HG03565 (cell line): Measurements from ENCODE around the gene FERD3L.

Source experiments
- ATAC-seq: cut with Tn5 transposase; IDR thresholded peaks from one replicate; pipeline ENCODE4 v1.9.1; 2021; ENCODE audit warnings: mild to moderate bottlenecking, moderate library complexity; ENCODE audit not compliant: unreplicated experiment

FERD3L gene

DNA sequence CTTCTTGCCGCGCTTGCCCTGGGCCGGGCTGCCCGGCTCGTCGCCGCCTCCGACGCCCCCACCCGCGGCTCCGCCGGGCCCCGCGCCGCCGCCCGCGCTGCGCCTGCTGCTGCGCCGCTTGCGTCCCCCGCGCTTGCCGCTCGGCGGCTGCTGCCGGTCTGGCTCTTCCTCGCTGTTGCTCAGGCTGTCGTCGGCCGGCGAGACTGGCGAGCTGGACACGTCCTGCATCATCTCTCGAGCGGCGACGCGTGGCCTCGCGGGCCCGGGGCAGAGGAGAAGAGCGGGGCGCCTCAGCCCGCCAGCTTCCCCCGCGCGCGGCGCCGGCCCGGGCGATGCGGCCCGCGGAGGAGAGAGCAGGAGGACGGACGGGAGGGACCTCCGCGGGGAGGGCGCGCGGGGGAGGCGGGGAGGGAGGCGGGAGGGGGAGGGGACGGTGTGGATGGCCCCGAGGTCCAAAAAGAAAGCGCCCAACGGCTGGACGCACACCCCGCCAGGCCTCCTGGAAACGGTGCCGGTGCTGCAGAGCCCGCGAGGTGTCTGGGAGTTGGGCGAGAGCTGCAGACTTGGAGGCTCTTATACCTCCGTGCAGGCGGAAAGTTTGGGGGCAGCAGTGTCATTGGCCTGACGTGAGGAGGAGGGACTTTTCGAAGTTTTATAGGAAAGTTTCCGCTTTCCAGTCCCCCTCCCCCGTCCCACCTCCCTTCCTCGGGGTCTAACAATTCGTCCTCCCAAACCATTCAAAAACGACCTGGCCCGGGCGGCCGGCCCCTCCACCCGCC, 27.9 kb downstream of the FERD3L start, which contains the start of gene TWIST1:
TWIST1 (minus strand) TSS at position 546 of the 779 bp plus-strand sequence; CDS start at position 231, 315 bp downstream.
- no peak for ATAC-seq

DNA sequence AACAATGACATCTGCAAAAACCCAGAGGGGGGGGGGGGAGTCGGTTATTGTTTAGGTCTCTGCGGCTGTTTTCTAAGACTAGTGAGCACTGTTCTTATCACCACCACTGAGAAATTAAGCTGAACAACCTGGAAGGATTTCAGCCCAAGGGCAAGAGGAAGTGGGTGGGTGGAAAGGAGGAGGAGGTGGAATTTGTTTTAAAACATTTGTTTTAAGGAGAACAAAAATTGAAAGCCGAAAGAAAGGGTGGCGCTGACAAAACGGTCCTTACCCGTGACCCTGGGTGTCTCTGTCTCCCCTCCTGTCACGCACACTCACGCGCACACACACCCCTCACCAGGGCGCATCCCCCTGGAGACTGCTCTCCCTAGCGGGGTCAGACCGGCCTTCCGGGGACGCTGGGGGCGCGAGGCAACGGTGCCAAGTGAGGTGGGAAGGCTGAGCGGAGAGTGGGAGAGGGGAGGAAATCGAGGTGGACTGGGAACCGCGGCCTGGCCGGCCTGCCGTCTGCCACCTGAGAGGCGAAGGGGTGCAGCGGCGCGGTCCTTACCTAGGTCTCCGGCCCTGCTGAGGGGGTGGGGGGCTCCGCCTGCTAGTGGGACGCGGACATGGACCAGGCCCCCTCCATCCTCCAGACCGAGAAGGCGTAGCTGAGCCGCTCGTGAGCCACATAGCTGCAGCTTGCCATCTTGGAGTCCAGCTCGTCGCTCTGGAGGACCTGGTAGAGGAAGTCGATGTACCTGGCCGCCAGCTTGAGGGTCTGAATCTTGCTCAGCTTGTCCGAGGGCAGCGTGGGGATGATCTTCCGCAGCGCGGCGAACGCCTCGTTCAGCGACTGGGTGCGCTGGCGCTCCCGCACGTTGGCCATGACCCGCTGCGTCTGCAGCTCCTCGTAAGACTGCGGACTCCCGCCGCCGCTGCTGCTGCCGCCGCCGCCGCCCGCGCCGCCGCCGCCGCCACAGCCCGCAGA, 28.8 kb downstream of the FERD3L start:
- no peak for ATAC-seq

DNA sequence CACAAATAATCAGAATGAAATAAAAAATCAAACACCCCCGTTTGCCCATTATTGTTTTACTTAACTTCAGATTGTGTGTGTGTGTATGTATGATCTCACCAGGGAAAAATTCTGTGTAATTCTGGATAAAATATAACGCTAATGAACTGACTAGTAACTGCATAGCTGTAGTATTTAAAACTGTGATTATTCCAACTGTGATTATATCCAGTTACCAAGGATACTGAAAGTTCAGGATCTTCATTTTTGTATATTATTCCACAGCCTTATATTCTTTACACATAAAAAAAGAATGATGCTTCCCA, 30.7 kb downstream of the FERD3L start:
- no peak for ATAC-seq

DNA sequence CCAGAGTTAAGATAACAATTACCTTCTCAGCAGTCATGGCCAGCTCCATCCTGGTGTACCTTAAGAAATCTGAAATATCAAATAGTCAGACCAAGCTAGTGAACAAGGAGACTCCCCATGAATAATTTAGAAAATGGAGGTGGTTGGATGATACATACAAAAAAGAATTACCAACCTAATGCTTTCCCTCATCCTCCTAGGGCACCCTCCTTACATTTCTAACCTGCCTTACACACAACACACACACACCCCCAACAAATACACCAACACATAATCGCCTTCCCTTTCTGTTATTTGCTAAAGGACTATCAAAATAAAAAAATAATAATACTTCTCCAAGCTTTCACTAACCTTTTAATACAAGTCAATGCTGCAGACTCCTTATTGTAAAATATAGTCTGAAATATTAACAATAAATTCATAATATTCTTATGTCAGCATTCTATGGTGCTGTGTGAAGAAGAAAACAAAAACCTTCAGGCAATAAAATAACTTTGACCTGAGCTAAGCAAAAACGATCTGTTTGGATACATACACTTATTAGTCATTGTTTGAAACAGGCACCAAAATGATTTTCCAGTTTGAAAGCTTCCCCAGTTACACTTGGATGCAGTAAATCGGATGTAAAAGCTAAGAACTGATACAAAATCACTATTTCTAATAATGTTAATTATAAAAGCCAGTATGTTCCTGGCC, 31.2 kb downstream of the FERD3L start:
- ATAC-seq: no peak

DNA sequence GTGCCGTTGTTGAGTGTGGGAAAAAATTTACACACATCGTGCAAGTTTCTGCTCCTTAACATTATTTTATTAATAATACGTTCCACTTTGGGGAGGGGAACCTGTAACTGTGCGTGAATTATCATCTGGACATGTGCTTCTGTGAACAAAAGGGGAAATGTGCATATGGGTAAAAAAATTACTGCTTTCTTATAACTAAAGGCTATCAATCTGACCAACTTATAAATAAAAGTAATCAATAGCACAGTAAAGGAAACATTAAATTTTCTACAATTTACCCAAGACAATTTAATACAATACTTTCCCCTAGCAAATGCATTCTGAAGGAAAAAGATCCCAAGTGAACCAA, 32.2 kb downstream of the FERD3L start:
- ATAC-seq: no peak

DNA sequence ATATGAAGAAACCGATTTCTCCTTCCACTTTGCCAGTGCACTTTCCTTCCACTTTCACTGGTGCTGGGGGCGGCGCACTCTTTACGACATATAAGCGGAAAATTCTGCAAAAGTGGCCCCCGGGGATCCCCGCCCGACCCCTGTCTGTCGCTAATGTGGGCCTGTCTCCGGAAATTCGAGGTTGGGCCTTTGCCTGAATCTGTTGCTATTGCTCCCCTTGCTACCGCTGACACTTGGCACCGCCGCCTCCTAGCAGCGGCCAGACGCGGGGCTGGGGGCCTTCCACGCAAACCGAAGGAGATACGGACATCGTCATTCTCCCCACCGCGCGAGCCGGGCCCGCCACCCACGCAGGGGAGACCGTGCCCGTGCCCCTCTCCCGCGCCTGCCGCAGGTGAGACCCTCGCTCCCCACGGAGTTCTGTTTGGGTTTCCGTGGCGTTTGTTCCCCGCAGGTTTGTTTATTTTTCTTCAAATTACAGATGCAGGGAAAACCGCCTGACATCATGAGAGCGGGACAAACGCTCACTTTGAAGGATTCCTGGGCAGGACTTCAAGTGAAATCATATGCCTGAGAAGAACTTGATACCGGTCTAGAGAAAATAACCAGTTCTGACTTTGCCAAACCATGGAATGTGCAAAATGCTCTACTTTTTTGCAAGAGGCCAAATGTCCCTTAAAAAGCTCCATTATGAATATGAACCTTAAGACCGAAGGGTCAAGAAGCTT, 32.8 kb downstream of the FERD3L start:
- ATAC-seq: no peak

DNA sequence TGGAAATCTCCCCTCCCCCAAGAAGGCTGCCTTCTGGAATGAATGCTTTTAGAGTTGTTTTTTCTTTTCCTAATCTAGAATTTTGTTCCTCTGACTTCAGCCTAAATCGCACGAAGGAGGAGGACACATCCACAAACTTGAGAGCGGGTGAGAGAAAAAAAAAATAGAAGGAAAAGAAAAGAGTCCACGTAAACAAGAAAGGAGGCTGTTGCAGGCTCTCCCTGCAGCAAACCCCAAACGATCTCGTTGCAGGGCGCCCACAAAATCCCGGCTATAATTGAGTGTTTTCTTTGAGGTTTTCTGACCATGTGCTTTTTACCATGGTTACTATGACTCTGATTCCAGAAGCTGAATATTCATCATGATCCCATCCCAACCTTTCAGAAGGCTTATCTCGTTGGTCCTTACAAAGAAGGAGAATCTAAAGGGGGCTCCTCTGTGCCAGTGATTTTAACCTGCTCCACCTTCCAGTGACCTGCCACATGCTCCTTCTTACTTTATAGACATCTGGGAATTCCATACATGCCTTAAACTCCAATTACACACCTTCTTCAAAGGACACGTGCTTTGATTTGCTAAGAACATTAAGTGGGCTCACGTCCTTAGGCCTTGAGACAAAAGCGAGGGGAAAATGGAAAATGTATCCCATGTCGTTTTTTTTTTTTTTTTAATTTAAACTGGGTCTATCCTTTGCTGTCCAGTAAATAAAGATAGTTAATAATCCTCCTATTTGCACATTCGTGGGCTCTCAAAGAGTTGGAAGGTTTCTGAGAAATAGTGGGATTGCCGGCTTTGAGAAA, 33.5 kb downstream of the FERD3L start:
- no peak for ATAC-seq

DNA sequence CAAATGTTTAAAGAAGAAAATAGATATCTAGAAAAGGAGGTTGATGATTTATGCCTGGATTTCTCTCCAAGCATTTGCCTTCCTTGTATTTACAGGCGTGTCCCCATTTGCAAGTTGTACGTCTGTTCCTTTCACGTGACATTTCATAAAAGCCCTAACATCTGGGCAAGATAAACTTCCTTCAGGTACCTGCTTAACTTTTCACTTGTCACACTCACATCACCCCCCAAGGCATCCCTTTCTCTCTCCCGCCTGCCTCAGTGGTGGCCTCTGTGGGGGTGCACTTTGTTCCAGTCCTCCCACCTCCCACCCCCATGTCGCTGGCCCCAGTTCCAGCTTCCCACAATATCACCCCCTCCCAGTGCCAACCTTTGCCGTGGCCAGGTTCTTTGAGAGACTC, 34.4 kb downstream of the FERD3L start:
- no peak for ATAC-seq

DNA sequence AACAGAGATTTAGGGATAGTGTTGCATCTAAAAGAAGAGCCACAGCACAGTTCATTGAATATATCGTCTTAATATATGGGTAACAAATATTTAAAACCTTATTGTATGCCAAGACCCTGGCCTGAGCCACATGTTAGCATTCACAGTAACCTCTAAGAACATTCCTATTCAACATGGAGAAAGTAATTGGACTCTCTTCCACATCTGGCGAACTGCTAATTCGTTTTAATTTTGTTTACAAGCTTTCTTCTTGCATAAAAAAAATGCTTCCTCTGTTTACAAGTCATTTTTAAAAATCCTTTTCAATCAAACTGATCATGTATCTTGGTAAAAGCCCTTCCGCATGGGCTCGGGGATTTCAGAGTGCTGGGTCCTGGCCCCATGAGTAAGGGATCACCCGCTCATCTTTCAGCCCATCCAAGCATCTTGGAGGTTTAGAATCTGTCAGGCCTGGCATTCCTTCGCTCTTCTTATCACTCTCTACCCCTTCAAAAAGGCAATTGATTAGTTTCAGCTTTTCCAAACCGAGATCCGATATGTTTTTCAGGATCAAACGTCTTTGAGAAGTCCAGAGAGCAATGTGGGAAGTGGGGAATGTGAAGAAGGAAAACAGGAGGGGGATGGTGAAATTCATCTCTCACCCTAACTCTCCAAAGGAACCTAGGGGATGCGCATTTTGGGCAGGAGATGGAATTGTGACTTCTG, 35.0 kb downstream of the FERD3L start:
- ATAC-seq: no peak

DNA sequence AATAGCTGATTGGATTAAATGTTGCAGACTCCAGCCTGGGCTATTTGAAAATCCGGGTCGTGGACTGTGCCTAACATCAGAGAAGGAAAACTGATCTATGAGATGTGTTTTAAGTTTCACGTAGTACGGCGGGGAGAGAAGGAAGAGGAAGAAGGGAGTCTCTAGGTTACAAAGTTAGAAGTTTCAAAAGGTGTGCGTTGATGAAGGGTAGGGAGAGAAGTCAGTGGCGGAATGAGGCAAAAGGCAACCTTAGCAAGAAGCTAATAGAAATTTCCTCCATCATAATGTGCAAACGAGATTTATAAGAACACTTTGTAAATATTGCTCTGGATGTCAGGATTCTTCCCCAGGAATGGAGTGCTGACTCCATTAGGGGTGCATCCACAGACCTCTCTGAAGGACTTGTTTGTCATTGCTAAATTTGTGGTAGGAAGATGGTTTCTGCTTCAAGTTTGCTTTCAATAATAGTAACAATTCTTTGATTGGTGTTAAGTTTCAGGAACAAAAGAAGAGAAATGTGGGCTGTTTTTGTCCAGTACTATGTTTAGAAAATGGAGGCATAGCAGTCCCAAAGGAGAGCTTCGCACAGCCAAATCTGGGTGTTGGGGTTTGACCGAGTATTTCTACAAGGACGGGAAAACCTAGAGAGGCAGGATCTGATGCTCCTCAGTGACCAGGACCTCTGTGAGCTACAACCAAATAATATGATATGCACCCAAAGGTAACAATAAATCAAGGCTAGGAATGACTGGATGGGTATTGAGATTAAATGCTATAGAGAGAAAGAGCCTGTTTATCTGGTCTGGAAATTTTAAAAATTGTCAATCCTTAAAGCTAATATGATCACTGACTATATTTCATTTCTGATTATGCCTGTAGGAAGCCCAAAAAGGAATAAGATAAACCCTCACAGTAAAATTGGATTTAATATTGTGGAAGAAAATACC, 35.9 kb downstream of the FERD3L start:
- no peak for ATAC-seq

DNA sequence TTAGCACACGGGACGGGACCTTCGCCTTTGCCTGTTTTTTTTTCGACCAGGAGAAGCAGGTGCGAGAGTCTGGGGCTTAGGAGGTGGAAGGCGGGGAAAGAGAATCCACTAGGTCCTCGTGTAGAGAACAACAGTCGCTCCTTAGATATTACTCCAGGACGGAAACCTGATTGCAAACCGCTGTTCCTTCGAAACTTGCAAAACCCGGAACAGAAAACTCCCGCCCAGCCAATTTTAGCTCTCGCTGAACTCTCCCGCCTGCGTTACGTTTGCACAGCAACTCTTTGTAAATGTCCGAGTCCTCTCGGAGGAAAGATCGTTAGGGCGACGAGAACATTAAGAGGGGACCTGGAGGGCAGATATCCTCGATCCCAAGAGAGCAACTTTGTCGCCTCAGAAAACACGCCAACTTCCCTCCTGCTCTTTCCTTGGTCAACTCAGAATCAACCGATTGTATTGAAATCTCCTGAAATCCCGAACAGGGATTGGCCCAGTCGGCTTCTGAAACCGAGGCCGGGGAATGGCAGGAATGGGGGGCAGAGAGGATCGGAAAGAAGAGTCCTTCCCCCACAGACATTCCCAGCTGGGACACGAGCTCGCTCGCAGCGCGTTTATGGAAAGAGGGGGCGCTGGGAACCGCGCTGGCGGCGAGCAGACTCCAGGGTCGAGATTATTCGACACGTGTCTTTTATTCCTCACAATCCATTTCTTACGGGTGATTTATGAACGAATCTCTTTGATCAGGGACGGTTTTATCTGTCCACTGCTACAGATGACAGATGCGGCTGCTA, 37.7 kb downstream of the FERD3L start:
- no peak for ATAC-seq

DNA sequence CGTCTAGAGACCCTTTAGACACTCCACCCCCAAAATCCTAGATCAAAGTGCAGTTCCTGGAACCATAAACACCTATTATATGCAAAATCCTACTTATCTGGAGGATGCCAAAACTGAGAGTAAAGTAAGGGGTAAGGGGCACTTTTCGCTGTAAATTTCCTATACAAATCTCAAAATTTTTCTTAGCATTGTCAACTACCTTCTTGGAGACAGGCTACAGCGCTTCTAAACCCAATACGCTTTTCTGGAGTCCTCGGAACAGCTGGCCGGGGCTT, 38.2 kb downstream of the FERD3L start:
- no peak for ATAC-seq

DNA sequence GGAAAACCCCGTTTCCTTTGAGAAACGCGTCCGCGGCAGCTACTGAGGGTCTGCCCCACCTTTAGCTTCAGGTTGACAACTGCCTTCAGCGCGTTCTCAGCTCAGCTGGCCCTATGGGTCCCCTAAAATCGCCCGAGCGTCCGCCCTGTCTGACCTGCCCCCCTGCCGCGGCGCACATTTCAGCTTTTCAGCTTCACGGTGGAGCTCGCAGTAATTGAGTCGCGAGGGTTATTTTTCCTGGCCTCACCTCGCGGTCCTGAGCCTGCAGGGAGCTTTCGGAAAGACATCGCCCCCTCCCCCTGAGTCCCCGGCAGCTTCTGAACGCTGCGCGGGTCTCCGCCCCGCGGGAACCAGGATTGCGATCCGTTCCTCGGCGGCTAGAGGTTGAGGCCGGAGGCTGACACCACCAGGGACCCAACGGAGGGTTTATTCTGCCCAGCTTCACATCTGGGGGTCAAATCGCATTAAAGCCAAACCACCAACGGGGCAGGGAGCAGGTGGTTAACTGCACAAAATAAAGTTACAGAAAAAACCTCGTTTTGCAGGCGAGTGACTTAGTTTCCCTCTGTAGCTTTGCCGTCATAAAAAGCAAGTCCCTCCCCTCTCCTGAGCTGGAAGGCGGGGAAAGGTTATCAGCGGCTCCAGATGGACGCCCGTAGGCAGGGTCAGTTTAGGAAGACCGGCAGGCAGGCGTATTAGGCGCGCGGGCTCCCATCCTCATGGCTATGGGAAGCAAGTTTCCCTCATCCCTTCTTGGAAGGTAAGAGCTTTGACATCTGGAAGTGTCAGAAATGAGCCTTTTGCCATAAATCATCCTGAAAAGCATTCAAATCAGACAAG, 38.8 kb downstream of the FERD3L start:
- ATAC-seq: no peak

DNA sequence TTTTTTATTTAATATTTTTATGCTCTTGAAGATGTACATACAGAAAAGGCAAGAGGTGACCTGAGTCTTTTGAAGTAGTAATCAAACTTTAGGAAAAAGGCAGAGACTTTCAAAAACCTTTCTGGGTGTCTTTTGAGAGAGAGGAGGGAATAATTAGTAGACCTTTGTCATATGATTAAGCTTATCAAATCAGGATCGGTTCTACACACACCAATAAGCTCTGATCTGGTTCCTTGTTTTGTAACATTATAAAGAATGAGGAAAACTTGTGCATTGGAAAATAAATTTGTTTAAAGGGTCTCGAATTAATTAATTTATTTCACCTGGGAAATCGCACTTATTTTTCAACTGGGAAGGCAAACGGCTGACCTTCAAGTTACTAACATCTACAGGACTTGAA, 39.7 kb downstream of the FERD3L start:
- ATAC-seq: no peak

DNA sequence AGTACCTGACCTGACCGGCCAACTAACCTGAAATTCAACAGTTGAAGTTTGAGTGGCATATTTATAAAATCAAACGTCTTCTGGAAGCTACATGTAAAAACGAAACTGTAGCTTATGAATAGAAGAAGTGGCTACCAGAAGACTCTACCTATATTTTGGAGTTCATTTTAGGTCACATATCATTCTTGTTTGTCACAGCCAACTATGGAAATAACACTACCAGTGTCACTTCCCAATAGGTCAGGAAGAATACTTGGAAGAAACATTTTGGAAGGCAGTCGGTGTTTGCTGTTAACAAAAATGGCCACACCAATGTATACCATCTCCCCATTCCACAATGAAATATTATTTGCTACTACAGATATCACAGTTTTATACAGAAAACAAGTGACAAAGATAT, 40.4 kb downstream of the FERD3L start:
- no peak for ATAC-seq

DNA sequence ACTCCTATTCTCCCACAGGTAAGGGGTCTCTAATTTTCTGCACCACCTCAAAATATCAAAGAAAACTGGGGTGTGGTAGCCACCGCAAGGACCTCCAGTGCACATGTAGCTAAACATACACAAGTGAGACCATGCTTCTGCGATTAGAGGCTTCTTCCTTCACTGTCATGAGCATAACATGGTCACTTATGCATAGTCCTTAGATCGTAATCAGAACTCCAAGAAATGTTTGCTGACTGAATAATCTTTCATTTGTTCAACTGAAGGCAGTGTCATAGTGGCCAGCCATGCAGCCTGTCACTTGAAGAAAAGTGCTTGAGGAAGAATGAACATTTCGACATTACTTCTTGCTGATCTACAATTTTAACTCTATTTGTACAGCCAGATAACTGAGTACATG, 42.3 kb downstream of the FERD3L start:
- no peak for ATAC-seq

DNA sequence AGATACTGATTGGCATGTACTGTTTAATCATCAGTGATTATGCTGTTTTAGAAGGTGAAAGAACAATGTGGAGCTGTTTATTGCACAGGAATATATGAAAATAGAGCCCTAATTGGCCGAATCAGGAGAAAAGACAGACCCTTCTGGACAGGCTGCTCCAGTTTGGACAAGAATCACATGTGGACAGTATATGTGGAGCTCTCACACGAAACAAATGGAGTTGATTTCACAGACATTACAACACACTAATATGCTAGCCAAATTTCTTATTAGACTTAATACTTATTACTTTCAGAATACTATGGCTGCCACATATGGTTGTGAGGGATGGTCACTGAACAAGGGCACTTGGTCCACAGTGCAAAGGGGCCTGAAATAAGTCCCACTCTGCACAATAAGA, 43.3 kb downstream of the FERD3L start:
- no peak for ATAC-seq
